ENCODE data around the gene CERKL.
"Not testable (repeated sequence)": the region's sequence is repeated elsewhere in the genome, so short reads cannot be mapped to it uniquely, and the experiment has no call there.

The CERKL gene

GRCh38 chr2:181656450-181657291 is at the start of gene CERKL:
CERKL (minus strand) TSS chr2:181657105; CDS start chr2:181657006, 99 bp downstream.
- DNase-seq = peak; percentile 58

- DNase-seq = not testable (repeated sequence)
Measured at GRCh38 chr2:181702519-181702918, 45.6 kb upstream of the CERKL start.

- no peak for DNase-seq
Measured at GRCh38 chr2:181698223-181698622, 41.3 kb upstream of the CERKL start.

GRCh38 chr2:181697571-181697970 is 40.7 kb upstream of the CERKL start:
- peak; percentile 31 for DNase-seq

- no peak for DNase-seq
Measured at GRCh38 chr2:181697126-181697525, 40.2 kb upstream of the CERKL start.

GRCh38 chr2:181694271-181694670 is 37.4 kb upstream of the CERKL start:
- DNase-seq = no peak

GRCh38 chr2:181690860-181691259 is 34.0 kb upstream of the CERKL start:
- no peak for DNase-seq

- no peak for DNase-seq
Measured at GRCh38 chr2:181686576-181687185, 29.8 kb upstream of the CERKL start.

GRCh38 chr2:181685150-181685688 is 28.3 kb upstream of the CERKL start:
- peak; percentile 39 for DNase-seq

GRCh38 chr2:181684454-181685149 is 27.7 kb upstream of the CERKL start:
- no peak for DNase-seq

- peak; percentile 18 for DNase-seq
Measured at GRCh38 chr2:181683518-181684453, 26.9 kb upstream of the CERKL start.

GRCh38 chr2:181682795-181683517 is 26.1 kb upstream of the CERKL start:
- peak; percentile 9 for DNase-seq

- no peak for DNase-seq
Measured at GRCh38 chr2:181682026-181682789, 25.3 kb upstream of the CERKL start.

- peak; percentile 13 for DNase-seq
Measured at GRCh38 chr2:181680937-181681811, 24.3 kb upstream of the CERKL start.

GRCh38 chr2:181680055-181680936 is 23.4 kb upstream of the CERKL start, which contains the start of gene NEUROD1:
NEUROD1 (minus strand) TSS chr2:181680517; CDS start chr2:181678860, 1,657 bp downstream.
- peak; percentile 27 for DNase-seq

- DNase-seq = no peak
Measured at GRCh38 chr2:181679544-181679979, 22.7 kb upstream of the CERKL start.

- no peak for DNase-seq
Measured at GRCh38 chr2:181678861-181679543, 22.1 kb upstream of the CERKL start.
